ENCODE data around the gene ANG. TPM values are rescaled to one million over a fixed set of nuclear protein-coding genes. Genes with fewer than 3 reads are reported as not detected.
"Not testable (repeated sequence)": the region's sequence is repeated elsewhere in the genome, so short reads cannot be mapped to it uniquely, and the experiment has no call there.

Gene ANG
- 19.4 and 23.5 TPM in 2 replicates for total RNA-seq (2014; rRNA removed; shearing (Covaris generic))

DNA sequence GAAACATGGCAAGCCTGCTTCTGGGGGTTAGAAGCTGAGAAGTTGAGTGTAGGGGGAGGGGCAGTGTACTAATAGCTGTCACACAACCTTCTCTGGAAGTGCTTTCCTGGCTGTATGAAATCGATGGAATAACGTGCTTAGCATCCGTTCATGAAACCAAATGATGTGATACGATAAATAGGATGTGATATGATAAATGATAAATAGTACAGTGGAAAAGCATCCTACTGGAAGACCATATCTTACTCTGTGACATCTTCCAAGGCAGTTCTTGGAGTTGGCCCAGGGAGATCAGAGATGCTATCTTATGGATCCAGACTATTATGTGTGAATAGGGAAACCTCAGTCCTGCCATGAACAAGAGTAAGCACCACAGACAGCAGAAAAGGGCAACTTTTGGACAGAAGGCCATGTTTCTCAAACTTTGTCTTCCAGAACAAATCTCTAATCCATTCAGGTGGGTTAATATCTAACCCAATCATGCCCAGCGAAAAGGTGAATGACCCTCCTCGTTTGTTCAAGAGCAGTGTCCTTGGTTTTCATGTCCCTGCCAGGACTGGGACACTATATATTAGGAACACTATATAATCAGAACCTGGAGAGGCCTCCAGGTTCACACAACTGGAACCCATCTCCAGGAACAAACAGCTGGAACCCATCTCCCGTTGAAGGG lies at the start of gene ANG:
Gene ANG (plus strand): TSS at position 598 of the 673 bp plus-strand sequence. CDS start 4,801 bp downstream, outside the sequence.
- H3K4me3 ChIP-seq (ENCODE audit: insufficient read depth, low read depth, low read length): no peak within 1 kb of the TSS

DNA sequence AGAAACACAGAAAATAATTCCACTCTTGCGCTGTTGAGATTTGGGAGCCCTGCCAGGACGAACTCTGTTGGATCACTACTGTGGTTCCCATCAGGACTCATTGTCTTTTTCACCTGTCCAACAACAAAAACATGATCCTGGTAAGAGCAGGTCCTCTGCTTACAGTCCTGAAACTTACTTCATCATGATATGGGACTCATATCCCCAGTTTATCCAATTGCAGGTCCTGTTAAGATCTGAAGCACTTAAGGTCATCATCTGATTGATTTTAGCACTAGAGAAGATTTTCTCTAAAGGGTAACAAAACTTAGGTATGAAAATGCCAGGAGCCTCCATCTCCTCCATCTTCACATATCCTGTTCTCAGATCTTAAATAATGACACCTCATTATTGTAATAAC lies 47.0 kb upstream of the ANG start, which contains the start of gene OR6S1:
Gene OR6S1 (minus strand): TSS at position 101 of the 400 bp plus-strand sequence. CDS start 0 bp downstream, at position 101.
- Histone ChIP-seq H3K36me3 (replicated peaks; ENCODE audit: control insufficient read depth, insufficient read depth, low read length) (no peaks in the 10 kb centered on the region), H3K27me3 (ENCODE audit: control insufficient read depth, insufficient read depth, low read length) (peaks cover 2% of the 10 kb centered on the region; the same call in 1 of the 2 replicates), H3K4me3 (ENCODE audit: insufficient read depth, low read depth, low read length) (no peak within 1 kb of the TSS)
- DNase-seq: no peak

More for the DNA sequence above, at the start of gene ANG:
- Histone ChIP-seq H3K36me3 (replicated peaks; ENCODE audit: control insufficient read depth, insufficient read depth, low read length) (no peaks in the 10 kb centered on the region), H3K27me3 (ENCODE audit: control insufficient read depth, insufficient read depth, low read length) (no peaks in the 10 kb centered on the region)
- DNase-seq: no peak

DNA sequence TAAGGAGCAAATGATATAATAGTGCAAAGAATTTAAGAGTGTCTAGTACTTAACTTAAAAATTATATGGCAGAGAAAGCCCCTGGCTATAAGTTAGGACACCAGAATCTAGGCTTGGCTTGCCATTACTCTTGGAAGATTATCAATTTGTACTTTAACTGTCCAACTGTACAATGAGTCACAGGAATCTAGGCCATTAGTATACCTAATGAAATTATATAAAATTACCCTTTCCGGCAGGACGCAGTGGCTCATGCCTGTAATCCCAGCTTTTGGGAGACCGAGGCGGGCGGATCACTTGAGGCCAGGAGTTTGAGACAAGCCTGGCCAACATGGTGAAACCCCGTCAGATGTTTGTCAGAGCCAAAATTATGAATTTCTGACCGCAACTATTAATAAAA lies 46.4 kb upstream of the ANG start:
- no peak for DNase-seq
- Histone ChIP-seq H3K4me3 (ENCODE audit: insufficient read depth, low read depth, low read length) (no peak overlapping the region), H3K27me3 (ENCODE audit: control insufficient read depth, insufficient read depth, low read length) (peaks cover 2% of the 10 kb centered on the region; the same call in 1 of the 2 replicates), H3K36me3 (replicated peaks; ENCODE audit: control insufficient read depth, insufficient read depth, low read length) (no peaks in the 10 kb centered on the region)

DNA sequence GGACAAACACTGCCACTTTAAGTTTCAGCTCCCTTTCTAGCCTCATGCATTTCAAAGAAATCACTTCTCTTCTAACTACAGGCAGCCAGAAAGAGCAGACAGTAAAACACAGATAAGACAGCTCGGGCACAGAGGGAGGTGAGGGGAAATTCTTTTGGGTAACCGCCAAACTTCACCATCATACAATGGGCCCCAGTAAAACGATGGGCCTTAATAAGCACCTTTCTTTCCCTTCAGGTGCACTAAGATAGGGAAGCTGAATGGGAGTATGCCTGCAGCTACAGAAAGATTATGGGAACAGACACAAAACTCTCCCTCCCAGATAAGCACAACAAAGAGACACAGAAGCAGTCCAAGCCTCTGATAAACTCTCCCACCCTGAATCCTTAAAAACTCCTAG lies 45.8 kb upstream of the ANG start:
- H3K4me3 ChIP-seq (ENCODE audit: insufficient read depth, low read depth, low read length); H3K36me3 ChIP-seq (replicated peaks; ENCODE audit: control insufficient read depth, insufficient read depth, low read length); DNase-seq; H3K27me3 ChIP-seq (ENCODE audit: control insufficient read depth, insufficient read depth, low read length): not testable (repeated sequence)

DNA sequence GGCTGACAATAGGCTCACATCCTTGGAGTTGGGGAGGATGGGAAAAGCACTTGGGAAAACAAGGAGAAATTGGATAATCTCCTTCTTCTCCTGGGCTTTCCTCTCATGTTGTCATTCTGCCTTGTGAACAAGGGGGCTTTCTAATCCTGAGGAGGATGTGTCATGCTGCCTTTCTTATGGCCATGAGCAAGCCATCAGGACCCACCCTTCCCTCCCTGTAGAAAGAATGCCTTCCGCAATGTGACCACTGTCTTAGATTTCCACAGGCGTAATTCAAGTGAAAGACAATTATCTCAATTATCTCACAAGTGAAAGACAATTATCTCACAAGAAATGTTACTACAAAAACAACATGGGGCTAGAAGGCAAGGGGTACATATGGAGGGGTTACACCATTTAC lies 44.0 kb upstream of the ANG start:
- no peak for DNase-seq
- H3K4me3 ChIP-seq (ENCODE audit: insufficient read depth, low read depth, low read length): no peak overlapping the region
- H3K27me3 ChIP-seq (ENCODE audit: control insufficient read depth, insufficient read depth, low read length): peaks cover 2% of the 10 kb centered on the region; the same call in 1 of the 2 replicates
- H3K36me3 ChIP-seq (replicated peaks; ENCODE audit: control insufficient read depth, insufficient read depth, low read length): no peaks in the 10 kb centered on the region

DNA sequence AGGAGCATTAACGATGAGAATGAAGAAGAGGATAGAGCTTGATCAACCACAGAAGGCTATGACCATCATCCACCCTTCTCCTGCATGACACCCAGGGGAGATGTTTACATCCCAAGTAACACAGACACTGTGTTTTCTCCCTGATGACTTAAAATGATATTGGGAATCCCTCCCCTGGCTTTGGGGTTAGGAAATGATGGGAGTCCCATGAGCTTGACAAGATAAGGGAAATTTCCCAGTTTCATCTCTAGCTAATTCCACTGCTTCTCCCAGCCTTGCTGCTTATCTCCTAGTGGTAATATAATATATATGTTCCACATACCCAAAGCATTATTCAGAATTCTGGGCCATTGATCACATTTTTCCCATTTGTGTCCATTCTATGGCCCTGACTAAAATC lies 43.1 kb upstream of the ANG start:
- Histone ChIP-seq H3K36me3 (replicated peaks; ENCODE audit: control insufficient read depth, insufficient read depth, low read length) (no peaks in the 10 kb centered on the region), H3K4me3 (ENCODE audit: insufficient read depth, low read depth, low read length) (no peak overlapping the region), H3K27me3 (ENCODE audit: control insufficient read depth, insufficient read depth, low read length) (peaks cover 2% of the 10 kb centered on the region; the same call in 1 of the 2 replicates)
- DNase-seq: no peak

DNA sequence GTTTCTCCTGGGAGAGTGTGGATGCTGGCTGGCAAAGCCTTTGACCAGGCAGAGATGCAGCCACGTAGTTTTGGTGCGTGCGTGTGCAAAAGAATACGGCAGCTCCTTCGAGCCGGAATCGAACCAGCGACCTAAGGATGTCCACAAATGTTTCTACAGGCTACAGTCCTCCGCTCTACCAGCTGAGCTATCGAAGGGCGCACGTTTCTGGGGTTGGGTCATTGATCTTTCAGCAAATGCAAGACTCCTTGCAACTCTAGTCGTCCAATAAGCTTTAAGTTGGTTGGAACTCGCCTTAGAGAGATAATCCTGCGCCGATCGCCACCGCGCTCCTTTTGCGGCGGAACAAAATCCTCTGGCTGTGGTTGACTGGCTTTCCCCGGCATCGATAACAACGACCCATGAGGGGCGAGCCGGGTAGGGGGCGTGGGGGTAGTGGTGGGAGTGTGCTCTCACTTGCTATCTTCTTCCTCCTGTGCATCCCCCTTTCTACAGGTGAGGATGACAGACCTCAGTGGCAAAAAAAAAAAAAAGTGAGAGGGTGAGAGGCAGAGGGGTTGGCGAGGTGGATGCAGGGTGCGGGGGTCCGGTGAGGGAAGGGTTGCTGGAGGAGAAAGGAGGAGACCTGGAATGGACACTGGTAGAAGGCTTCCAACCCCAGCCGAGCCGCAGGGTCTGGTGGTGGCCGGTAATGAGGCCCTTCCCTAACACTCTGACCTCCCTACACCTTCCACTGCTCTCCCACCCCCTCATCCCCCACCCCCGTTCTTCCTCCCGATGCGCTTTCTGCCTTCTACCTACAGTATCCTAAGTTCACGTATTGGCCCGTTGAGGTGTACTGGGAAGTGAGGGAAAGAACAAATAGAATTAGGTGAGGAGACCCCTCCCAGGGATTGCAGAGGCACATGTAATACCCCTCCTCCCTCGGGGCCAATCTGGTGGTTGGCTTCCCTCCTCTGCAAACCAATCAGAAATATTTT lies 35.3 kb upstream of the ANG start:
- Histone ChIP-seq H3K27me3 (ENCODE audit: control insufficient read depth, insufficient read depth, low read length) (peaks cover 25% of the 10 kb centered on the region), H3K4me3 (ENCODE audit: insufficient read depth, low read depth, low read length) (peak overlapping the region; percentile 82), H3K36me3 (replicated peaks; ENCODE audit: control insufficient read depth, insufficient read depth, low read length) (no peaks in the 10 kb centered on the region)
- peak; percentile 76 for DNase-seq

DNA sequence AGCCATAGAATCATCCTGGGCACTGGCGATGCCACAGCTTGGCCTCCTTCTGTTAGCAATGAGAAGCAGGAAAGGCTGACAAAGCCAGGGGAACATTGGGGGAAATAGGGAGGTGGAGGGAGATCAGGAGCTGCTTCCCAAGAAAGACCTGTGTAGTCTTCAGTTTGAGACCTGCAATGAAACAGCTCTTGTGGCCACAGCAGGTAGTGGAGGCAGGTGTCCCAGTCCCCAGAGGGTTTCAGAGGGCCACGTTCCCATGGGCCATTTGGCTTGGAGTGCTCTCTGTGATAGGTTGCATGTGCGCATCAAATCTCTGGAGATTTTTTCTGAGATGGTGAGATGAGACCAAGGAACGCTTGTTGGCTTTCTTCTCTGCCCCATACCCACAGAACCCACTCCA lies 32.7 kb upstream of the ANG start:
- DNase-seq: no peak
- Histone ChIP-seq H3K27me3 (ENCODE audit: control insufficient read depth, insufficient read depth, low read length) (peaks cover 25% of the 10 kb centered on the region), H3K36me3 (replicated peaks; ENCODE audit: control insufficient read depth, insufficient read depth, low read length) (no peaks in the 10 kb centered on the region), H3K4me3 (ENCODE audit: insufficient read depth, low read depth, low read length) (no peak overlapping the region)

DNA sequence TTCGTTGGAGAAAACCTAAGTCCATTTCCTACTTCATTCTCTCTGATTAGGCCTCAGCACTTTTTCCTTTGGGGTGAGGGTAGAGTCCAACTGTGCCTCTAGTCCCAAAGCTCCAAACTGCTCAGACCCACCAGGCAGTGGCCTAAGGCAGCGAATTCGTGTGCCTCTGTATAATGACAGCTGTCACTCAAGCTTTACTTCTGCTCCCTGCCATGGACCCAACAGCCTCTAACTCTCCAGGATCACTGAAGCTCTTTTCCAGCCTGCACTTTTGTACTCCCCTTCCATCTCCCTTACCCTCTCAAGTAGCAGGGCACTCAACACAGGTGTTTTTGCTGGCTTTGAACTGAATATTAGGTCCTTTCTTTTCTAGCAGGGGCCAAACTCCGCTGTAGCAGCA lies 32.3 kb upstream of the ANG start:
- Histone ChIP-seq H3K27me3 (ENCODE audit: control insufficient read depth, insufficient read depth, low read length) (peaks cover 25% of the 10 kb centered on the region), H3K4me3 (ENCODE audit: insufficient read depth, low read depth, low read length) (no peak overlapping the region), H3K36me3 (replicated peaks; ENCODE audit: control insufficient read depth, insufficient read depth, low read length) (no peaks in the 10 kb centered on the region)
- no peak for DNase-seq

DNA sequence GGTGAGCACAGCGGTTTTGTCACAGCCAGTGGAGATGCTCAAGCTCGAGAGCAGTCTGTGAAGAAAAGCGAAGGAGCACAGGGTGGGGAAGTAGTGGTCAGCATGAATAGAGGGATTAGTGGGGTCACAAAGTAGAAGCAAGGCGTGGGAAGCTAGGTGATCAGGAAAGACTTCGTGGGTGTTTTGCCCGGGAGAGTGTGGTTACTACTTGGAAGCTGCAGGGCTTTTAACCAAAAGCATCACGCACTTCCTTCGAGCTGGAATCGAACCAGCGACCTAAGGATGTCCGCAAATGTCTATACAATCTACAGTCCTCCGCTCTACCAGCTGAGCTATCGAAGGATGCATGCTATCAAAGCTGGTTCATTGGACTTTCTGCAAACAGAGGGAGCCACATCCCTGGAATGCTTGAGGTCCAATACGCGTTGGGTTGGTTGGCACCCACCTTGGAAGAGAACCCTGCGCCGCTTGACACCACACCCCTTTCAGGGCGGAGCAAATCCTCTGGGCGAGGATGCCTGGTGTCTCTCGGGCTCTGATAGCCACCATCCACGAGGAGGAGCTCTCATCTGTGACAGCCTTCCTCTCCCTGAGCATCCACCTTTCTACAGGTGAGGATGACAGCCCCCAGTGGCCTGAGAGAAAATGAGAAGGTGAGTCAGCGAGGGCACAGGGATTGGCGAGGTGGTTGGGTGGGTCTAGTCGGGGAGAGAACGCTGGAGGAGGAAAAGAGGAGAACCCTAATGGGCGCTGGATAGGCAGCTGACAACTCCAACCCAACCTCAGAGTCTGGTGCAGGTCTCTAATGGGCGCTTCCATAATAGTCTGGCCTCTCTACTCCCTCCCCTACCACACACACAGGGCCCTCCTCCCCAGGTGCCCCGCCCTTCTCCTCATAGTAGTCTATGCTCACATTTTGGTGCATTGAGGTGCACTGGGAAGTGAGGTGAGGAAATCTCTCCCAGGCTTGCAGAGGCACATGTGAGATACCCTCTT lies 31.1 kb upstream of the ANG start:
- peaks cover 25% of the 10 kb centered on the region for H3K27me3 ChIP-seq (ENCODE audit: control insufficient read depth, insufficient read depth, low read length)
- H3K36me3 ChIP-seq (replicated peaks; ENCODE audit: control insufficient read depth, insufficient read depth, low read length): no peaks in the 10 kb centered on the region
- DNase-seq: peak; percentile 89
- peak overlapping the region; percentile 49 for H3K4me3 ChIP-seq (ENCODE audit: insufficient read depth, low read depth, low read length)

DNA sequence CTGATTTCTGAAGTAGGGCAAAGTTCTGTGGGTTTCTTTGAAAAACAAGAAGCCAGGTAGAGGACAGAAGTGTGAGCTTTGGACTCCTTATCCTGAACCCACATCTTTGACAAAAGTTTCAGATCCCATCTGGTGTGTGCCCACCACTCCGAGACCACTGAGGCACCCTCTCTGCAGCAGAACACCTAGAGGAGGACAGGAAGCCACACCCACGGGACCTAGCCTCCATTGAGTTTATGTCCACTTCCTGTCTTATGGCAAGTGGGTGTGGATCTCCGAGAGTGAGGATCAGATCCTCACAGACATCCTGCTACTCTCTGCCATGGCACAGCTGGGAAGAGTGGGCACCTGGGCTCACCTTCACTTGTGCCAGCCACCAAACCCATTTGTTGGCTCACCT lies 30.3 kb upstream of the ANG start:
- Histone ChIP-seq H3K36me3 (replicated peaks; ENCODE audit: control insufficient read depth, insufficient read depth, low read length) (no peaks in the 10 kb centered on the region), H3K4me3 (ENCODE audit: insufficient read depth, low read depth, low read length) (no peak overlapping the region), H3K27me3 (ENCODE audit: control insufficient read depth, insufficient read depth, low read length) (peaks cover 26% of the 10 kb centered on the region)

DNA sequence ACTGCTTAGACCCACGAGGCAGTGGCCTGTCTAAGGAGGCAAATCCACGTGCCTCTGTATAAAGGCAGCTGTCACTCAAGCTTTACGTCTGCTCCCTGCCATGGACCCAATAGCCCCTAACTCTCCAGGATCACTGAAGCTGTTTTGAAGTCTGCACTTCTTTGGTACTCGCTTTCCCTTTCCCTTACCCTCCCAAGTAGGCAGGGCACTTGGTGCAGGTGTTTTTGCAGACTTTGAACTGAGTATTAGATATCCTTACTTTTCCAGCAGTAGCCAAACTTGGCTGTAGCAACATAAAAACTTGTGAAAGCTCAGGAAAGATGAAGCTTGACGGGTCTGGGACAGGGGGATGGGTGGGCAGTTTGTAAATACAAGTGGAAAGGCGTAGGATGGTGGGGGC lies 29.2 kb upstream of the ANG start:
- DNase-seq: no peak
- H3K27me3 ChIP-seq (ENCODE audit: control insufficient read depth, insufficient read depth, low read length): peaks cover 31% of the 10 kb centered on the region
- no peak overlapping the region for H3K4me3 ChIP-seq (ENCODE audit: insufficient read depth, low read depth, low read length)
- H3K36me3 ChIP-seq (replicated peaks; ENCODE audit: control insufficient read depth, insufficient read depth, low read length): no peaks in the 10 kb centered on the region

More for the DNA sequence above, 30.3 kb upstream of the ANG start:
- no peak for DNase-seq

DNA sequence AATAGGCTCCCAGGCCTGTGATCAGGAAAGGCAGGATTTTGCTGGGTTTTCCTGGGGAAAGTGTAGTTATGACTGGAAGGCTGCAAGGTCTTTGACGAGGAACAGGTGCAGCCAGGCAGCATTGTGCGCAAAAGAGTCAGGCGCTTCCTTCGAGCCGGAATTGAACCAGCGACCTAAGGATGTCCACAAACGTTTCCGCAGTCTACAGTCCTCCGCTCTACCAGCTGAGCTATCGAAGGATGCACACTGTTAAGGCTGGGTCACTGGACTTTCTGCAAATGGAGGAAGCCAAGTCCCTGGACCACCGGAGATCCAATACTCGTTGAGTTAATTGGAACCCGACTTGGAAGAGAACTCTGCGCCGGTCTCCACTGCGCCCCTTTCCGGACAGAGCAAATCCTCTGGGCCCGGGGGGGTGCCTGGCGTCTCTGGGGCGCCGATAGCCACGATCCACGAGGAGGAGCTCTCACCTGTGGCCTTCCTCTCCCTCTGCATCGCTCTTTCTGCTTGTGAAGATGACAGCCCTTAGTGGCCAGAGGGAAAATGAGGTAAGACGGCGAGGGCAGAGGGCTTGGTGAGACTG lies 28.7 kb upstream of the ANG start:
- H3K27me3 ChIP-seq (ENCODE audit: control insufficient read depth, insufficient read depth, low read length): peaks cover 31% of the 10 kb centered on the region
- H3K4me3 ChIP-seq (ENCODE audit: insufficient read depth, low read depth, low read length): peak overlapping the region; percentile 14; the same call in 1 of the 2 replicates
- no peak for DNase-seq
- no peaks in the 10 kb centered on the region for H3K36me3 ChIP-seq (replicated peaks; ENCODE audit: control insufficient read depth, insufficient read depth, low read length)
